HG02852 (cell line): ENCODE data around the gene KIF5A.
"Not testable (repeated sequence)": the region's sequence is repeated elsewhere in the genome, so short reads cannot be mapped to it uniquely, and the experiment has no call there.

Experiments
- ATAC-seq: cut with Tn5 transposase; IDR thresholded peaks from one replicate; pipeline ENCODE4 v1.9.1; 2021; ENCODE audit warnings: mild to moderate bottlenecking, moderate library complexity; ENCODE audit not compliant: unreplicated experiment

KIF5A gene

GRCh38 chr12:57553343-57554202 lies 3.7 kb downstream of the KIF5A start:
- ATAC-seq, result no peak

DNA sequence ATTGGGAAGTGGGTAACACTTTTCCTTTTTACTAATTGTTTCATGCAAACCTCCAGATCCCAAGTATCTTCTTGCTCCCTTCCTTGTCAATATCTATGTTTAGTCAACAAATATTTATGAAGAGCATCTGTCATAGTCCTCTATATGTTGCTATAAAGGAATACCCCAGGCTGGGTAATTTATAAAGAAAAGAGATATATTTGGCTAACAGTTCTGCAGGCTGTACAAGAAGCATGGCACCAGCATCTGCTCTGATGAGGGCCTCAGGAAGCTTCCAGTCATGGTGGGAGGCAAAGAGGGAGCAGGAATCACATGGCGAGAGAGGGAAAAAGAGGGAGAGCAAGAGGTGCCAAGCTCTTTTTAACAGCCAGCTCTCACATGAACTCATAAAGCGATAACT lies 4.6 kb downstream of the KIF5A start:
- no peak for ATAC-seq

DNA sequence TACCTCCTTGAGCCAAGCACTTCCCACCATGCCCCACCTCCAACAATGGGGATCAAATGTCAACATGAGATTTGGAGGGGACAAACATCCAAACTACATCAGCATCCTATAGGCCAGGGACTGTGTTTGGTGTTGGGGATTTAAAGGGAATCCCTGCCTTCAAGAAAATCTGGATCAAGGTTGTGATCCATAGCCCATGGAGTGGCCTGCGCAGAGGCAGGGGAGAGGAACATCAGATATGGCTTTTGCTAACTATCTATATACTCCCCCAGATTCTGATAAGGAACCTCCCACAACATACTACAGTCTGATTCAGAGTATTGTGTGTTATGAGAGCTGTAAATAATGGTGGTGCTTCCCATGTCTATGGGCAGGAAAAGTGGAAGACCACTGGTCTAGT lies 5.1 kb downstream of the KIF5A start:
- no peak for ATAC-seq

GRCh38 chr12:57558864-57559263 lies 9.0 kb downstream of the KIF5A start:
- no peak for ATAC-seq

GRCh38 chr12:57560516-57560915 lies 10.7 kb downstream of the KIF5A start:
- ATAC-seq, result no peak

DNA sequence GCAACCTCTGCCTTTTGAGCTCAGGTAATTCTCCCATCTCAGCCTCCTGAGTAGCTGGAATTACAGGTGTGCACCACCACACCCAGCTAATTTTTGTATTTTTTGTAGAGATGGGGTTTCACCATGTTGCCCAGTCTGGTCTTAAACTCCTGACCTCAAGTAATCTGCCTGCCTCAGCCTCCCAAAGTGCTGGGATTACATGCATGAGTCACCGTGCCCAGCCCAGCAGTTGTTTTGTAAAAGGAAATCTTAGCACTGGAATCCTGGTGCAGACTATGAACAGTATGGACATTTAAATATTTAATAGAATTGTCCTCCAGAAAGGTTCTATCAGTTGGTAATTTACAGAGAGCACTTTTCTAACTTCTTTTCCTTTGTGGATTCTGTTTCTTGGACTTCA lies 11.3 kb downstream of the KIF5A start:
- ATAC-seq, result not testable (repeated sequence)

- ATAC-seq, result no peak
These were observed 13.5 kb downstream of the KIF5A start for GRCh38 chr12:57563358-57563757.

DNA sequence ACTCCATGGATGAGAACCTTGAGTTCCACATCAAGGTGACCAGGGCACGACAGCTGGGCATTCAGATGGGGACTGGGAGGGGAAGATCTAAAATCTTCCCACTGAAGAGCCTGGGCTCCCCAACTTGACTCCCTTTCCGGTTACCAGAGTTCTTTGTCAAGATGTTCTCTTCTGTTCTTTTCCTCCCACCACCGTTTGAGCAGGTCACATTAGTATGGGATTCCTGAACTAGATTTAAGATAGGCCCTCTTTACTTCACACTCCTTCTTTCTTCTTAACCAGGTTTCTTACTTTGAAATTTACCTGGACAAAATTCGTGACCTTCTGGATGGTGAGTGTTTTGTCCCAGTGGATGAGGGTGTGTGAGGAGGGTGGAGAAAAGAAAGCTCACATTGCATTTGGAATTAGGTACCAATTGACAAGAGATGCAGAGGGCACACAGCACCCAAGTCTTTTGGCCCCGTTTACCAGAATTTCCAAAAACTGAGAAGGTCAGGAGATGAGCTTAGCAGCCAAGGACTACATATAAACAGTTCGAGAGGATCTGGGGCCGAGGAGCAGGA lies 14.4 kb downstream of the KIF5A start:
- ATAC-seq, result no peak

- no peak for ATAC-seq
These were observed 19.0 kb downstream of the KIF5A start for GRCh38 chr12:57568838-57569237.

GRCh38 chr12:57569858-57570257 lies 20.0 kb downstream of the KIF5A start:
- no peak for ATAC-seq

DNA sequence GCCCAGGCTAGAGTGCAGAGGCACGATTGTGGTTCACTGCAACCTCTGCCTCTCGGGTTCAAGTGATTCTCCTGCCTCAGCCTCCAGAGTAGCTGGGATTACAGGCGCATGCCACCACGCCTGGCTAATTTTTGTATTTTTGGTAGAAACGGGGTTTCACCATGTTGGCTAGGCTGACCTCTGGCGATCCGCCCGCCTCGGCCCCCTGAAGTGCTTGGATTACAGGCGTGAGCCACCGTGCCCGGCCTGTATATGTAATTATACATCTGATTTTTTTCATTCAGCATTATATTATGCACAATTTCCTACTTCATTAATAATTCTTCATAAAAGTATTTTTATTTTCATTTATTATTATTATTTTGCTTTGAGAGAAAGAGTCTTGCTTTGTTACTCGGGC lies 20.6 kb downstream of the KIF5A start:
- ATAC-seq, result not testable (repeated sequence)

DNA sequence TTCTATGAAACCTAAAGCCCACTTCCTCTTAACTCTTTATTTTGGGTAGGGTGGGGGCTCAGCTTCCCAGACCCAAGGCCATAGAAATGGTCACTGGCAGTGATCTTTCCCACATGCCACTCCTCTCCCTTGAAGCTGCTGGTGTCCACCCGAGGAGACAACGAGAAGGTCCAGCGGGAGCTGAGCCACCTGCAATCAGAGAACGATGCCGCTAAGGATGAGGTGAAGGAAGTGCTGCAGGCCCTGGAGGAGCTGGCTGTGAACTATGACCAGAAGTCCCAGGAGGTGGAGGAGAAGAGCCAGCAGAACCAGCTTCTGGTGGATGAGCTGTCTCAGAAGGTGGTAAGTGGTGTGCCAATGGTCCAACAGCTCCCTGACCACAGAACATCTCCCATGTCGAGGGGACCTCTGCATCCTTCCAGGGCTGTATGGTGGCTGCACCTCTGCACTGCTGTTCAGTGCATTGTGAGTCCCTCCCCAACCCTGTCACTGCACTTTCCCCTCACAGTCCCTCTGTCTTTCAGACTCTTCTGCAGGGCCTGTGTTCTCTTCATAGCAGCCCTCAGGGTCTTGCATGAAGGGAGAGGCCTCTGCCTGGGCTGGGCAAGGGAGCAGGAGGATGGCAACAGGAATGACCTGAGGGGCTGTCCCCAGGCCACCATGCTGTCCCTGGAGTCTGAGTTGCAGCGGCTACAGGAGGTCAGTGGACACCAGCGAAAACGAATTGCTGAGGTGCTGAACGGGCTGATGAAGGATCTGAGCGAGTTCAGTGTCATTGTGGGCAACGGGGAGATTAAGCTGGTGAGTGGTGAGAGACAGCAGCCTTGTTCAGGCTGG lies 22.3 kb downstream of the KIF5A start:
- no peak for ATAC-seq

GRCh38 chr12:57574795-57575194 lies 25.0 kb downstream of the KIF5A start:
- no peak for ATAC-seq

DNA sequence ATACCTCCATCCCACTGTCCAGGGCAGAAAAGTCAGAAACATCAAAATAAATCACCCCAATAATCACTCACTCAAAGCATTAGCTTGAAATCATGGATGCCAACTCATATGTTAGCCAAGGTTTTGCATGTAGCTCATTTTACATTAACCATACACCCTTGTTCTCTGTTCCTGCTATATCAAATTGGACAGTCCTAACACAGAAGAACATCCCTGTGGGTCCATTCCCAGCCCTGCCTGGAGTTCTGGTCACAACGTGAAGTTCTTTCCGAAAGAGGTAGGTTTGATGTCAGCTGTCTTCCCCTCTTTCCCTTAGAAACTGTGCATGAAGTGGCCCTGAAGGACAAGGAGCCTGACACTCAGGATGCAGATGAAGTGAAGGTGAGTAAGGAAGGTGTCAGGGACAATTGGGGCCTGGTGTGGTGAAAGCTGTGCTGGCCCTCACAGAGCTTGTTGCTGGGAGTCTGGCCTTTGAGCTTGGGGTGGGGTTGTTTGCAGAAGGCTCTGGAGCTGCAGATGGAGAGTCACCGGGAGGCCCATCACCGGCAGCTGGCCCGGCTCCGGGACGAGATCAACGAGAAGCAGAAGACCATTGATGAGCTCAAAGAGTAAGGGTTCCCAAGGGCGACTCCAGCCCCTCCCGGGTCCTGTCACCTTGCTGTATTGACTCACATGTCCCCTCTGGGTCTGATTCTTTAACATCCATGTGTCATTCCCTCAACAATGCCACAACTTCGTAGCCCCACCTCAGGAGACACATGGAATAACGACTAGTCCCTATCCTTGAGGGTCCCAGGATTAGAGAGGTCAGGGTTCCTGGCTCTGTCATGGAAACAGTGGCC lies 26.1 kb downstream of the KIF5A start:
- ATAC-seq, result no peak

DNA sequence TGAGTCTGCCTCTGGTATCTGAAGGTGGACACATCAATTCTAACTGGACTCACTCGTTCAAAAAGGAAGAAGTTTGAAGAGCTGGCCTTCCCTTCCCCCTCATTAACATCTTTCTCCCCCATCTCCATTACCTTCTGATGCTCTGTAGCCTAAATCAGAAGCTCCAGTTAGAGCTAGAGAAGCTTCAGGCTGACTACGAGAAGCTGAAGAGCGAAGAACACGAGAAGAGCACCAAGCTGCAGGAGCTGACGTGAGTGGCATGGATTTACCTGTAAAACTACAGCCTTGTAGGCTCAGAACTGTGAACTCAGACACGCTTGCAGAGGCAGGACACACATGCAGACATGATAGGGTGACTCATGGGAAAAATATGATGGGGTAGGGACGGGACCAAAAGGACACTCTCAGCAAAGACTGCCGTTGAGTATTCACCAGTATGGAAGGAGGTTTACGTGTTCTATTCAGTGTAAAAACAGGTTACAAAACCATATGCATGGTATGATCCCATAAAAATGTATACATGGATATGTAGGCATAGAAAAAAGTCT lies 26.8 kb downstream of the KIF5A start:
- ATAC-seq, result no peak

DNA sequence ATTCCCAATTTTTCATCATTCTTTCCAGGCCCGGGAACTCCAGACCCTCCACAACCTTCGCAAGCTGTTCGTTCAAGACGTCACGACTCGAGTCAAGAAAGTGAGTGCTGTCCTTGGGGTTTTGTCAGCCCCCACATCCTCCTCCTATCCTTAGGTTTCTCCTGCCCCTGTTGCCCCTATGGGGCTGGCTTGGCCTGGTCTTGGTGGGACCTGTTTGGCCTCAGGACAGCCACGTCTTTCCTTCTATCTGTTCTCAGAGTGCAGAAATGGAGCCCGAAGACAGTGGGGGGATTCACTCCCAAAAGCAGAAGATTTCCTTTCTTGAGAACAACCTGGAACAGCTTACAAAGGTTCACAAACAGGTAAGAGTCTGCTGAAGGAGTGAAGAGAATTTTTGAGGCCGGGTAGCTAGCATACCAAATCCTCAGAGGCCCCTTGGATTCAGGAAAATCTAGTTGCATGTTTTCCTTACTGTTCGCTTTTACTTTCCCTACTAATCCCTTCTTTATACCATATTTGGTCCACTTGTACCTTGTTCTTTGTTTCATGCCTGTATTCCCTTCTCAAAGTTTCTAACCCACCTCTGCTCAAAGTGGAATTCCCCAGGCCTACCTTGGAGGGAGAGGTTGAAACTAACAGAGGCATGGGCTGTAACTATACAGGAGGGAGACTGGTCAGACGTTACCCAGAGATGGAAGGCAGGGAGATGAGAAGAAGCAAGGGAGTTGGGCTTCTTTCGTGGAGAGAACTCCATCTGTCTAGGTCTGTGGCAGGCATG lies 28.3 kb downstream of the KIF5A start:
- ATAC-seq, result no peak

DNA sequence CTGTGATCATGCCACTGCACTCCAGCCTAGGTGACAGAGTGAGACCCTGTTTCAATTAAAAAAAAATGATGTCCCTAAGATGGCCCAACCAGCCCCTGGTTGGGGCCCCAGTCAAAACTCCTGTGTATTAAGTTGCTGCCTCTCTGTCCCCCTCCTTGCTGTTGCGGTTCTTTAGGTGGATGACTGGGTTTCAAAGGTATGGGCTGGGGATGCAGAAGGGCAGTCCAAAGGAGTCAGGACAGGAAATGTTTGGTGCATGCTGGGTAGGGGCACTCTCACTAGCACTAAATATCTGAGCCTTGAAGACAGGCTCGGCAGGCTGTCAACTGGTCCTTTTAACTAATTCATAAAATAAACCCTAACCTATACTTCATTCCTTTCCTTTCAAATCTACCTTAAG lies 29.2 kb downstream of the KIF5A start:
- ATAC-seq, result no peak

GRCh38 chr12:57579677-57580465 lies 30.0 kb downstream of the KIF5A start:
- ATAC-seq, result no peak

DNA sequence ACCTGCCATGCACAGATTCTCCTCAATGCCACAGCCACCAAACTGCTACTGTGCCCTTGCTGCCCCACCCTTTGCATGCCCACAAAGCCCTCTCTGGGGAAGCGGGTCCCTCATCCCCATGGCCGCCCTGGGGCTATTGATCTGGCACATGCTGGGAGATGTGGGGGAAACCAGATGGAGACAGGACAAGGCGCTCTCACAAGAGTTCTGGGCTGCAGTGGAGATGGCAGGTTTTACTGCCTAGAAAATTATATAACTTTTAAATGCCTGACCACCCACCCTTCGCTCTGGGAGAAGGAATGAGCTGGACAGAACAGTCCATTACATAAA lies 30.6 kb downstream of the KIF5A start:
- ATAC-seq, result no peak
